Ramos (cell line): ENCODE data around the gene SERINC3.
"Not testable (repeated sequence)": the region's sequence is repeated elsewhere in the genome, so short reads cannot be mapped to it uniquely, and the experiment has no call there.

Experiments
- in situ Hi-C: fragments of 300-500 bp; cut with MboI; formaldehyde crosslinking; loops from one replicate; pipeline ENCODE4 v1.14.3; 2022; ENCODE audit warnings: low sequenced_read_pairs; ENCODE audit not compliant: unreplicated experiment

The SERINC3 gene

GRCh38 chr20:44521484-44522481 lies at the start of gene SERINC3:
SERINC3 (minus strand) TSS chr20:44522070; CDS start chr20:44521951, 119 bp downstream.
- in situ Hi-C loops, result no loop called here

- in situ Hi-C loops, result no loop called here
Observed at GRCh38 chr20:44571362-44571988, 49.6 kb upstream of the SERINC3 start.

GRCh38 chr20:44570367-44570766 lies 48.5 kb upstream of the SERINC3 start:
- in situ Hi-C loops, result no loop called here

GRCh38 chr20:44566811-44567210 lies 44.9 kb upstream of the SERINC3 start:
- in situ Hi-C loops, result no loop called here

GRCh38 chr20:44566018-44566417 lies 44.1 kb upstream of the SERINC3 start:
- in situ Hi-C loops, result no loop called here

- in situ Hi-C loops, result no loop called here
Observed at GRCh38 chr20:44561876-44562275, 40.0 kb upstream of the SERINC3 start.

- in situ Hi-C loops, result not testable (repeated sequence)
Observed at GRCh38 chr20:44560818-44561217, 38.9 kb upstream of the SERINC3 start.

- in situ Hi-C loops, result no loop called here
Observed at GRCh38 chr20:44560229-44560628, 38.4 kb upstream of the SERINC3 start.

- in situ Hi-C loops, result no loop called here
Observed at GRCh38 chr20:44559302-44559701, 37.4 kb upstream of the SERINC3 start.

GRCh38 chr20:44552950-44553908 lies 31.4 kb upstream of the SERINC3 start:
- in situ Hi-C loops, result no loop called here

- in situ Hi-C loops, result no loop called here
Observed at GRCh38 chr20:44552568-44552949, 30.7 kb upstream of the SERINC3 start.

GRCh38 chr20:44552050-44552449 lies 30.2 kb upstream of the SERINC3 start:
- in situ Hi-C loops, result no loop called here

- in situ Hi-C loops, result no loop called here
Observed at GRCh38 chr20:44549123-44549522, 27.3 kb upstream of the SERINC3 start.

GRCh38 chr20:44547419-44547818 lies 25.5 kb upstream of the SERINC3 start:
- in situ Hi-C loops, result no loop called here

- in situ Hi-C loops, result no loop called here
Observed at GRCh38 chr20:44544263-44544662, 22.4 kb upstream of the SERINC3 start.

- in situ Hi-C loops, result no loop called here
Observed at GRCh38 chr20:44543358-44543757, 21.5 kb upstream of the SERINC3 start.

GRCh38 chr20:44542890-44543289 lies 21.0 kb upstream of the SERINC3 start:
- in situ Hi-C loops, result no loop called here

GRCh38 chr20:44541992-44542391 lies 20.1 kb upstream of the SERINC3 start:
- in situ Hi-C loops, result no loop called here

- in situ Hi-C loops, result no loop called here
Observed at GRCh38 chr20:44540834-44541233, 19.0 kb upstream of the SERINC3 start.

- in situ Hi-C loops, result no loop called here
Observed at GRCh38 chr20:44537993-44538392, 16.1 kb upstream of the SERINC3 start.
